HG03521 (cell line): ENCODE measurements around the gene ENAH.
"Not testable (repeated sequence)": the region's sequence is repeated elsewhere in the genome, so short reads cannot be mapped to it uniquely, and the experiment has no call there.

Experiments
- ATAC-seq: cut with Tn5 transposase; IDR thresholded peaks from one replicate; pipeline ENCODE4 v1.9.1; 2021; ENCODE audit warnings: mild to moderate bottlenecking, moderate library complexity; ENCODE audit not compliant: unreplicated experiment

The ENAH gene

GRCh38 chr1:225677350-225678124, 24.6 kb upstream of the ENAH start:
- ATAC-seq: no peak

GRCh38 chr1:225674381-225674780, 21.5 kb upstream of the ENAH start:
- ATAC-seq: no peak

- no peak for ATAC-seq
Observed at GRCh38 chr1:225670806-225671733, 18.1 kb upstream of the ENAH start.

- ATAC-seq: no peak
Observed at GRCh38 chr1:225670356-225670755, 17.4 kb upstream of the ENAH start.

GRCh38 chr1:225668222-225668621, 15.3 kb upstream of the ENAH start:
- no peak for ATAC-seq

- no peak for ATAC-seq
Observed at GRCh38 chr1:225667362-225667761, 14.4 kb upstream of the ENAH start.

GRCh38 chr1:225666495-225666894, 13.6 kb upstream of the ENAH start:
- no peak for ATAC-seq

- ATAC-seq: no peak
Observed at GRCh38 chr1:225664762-225665161, 11.8 kb upstream of the ENAH start.

GRCh38 chr1:225662155-225662554, 9.2 kb upstream of the ENAH start:
- no peak for ATAC-seq

- no peak for ATAC-seq
Observed at GRCh38 chr1:225660544-225660946, 7.6 kb upstream of the ENAH start.

GRCh38 chr1:225658041-225658440, 5.1 kb upstream of the ENAH start:
- ATAC-seq: no peak

GRCh38 chr1:225657462-225657989, 4.6 kb upstream of the ENAH start:
- no peak for ATAC-seq

- ATAC-seq: not testable (repeated sequence)
Observed at GRCh38 chr1:225656259-225656655, 3.3 kb upstream of the ENAH start.

- no peak for ATAC-seq
Observed at GRCh38 chr1:225655509-225656258, 2.8 kb upstream of the ENAH start.

- ATAC-seq: no peak
Observed at GRCh38 chr1:225654688-225655508, 2.0 kb upstream of the ENAH start.

- no peak for ATAC-seq
Observed at GRCh38 chr1:225654277-225654597, 1.3 kb upstream of the ENAH start.

GRCh38 chr1:225653463-225654276, 747 bp upstream of the ENAH start:
- ATAC-seq: no peak

- no peak for ATAC-seq
Observed at GRCh38 chr1:225651872-225652728, 823 bp downstream of the ENAH start.
